ENCODE results near the gene GRIK3. TPM values are rescaled to one million over a fixed set of nuclear protein-coding genes. Genes with fewer than 3 reads are reported as not detected.

The GRIK3 gene
- total and polyA plus RNA-seq, 8 donors: under 0.01 to 4.9 (median 0.46) TPM; not detected in 1

- DNase-seq: no peak
- intact Hi-C loops (cut with DNase I; ENCODE audit: low total_unique reads): no loop called here
- Histone ChIP-seq H3K27me3 (peaks cover 0 to 82% (median 0%) of the 10 kb centered on the region in 3 donors), H3K36me3 (no peaks in the 10 kb centered on the region), H3K27ac (no peak overlapping the region), H3K4me3 (no peak overlapping the region), H3K4me1 (no peaks in the 10 kb centered on the region), H3K9me3 (no peaks in the 10 kb centered on the region)
- WGBS, 5 donors: 54 to 63% (median 56%) methylated on average over 4 of the region's 4 CpGs
- TF ChIP-seq POLR2AphosphoS5 (IDR thresholded peaks at IDR 0.05): no peak
- no peak for TF ChIP-seq EP300 (IDR thresholded peaks at IDR 0.05)
- no peak for TF ChIP-seq POLR2A (IDR thresholded peaks at IDR 0.05)
- no peak for TF ChIP-seq CTCF (IDR thresholded peaks at IDR 0.05)
Measured at GRCh38 chr1:36835017-36835695, 199.2 kb downstream of the GRIK3 start.

DNA sequence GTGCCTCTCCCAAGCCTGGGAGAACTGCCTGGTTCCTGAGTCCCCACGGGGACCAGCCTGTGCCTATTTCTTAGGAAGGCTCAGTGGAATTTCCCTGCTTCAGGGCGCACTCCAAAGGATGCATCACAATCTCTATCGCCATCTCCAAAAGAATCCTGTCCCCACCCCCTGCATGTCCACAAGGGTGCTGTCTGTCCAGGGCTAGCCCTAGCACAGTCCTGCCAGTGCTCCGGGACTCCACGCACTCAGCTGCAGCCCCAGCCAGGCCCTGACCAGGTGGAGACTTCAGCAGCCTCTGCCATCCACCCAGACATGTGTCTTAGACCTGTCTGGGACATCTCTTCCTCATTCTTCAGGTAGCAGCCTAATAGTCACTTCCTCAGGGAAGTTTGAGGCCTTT is 199.7 kb downstream of the GRIK3 start:
- intact Hi-C loops (cut with DNase I; ENCODE audit: low total_unique reads): no loop called here
- 58 to 88% (median 73%) methylated on average over 3 to 5 of the region's 5 CpGs for WGBS, 5 donors
- DNase-seq: no peak
- TF ChIP-seq POLR2A (IDR thresholded peaks at IDR 0.05) (no peak), EP300 (IDR thresholded peaks at IDR 0.05) (no peak), POLR2AphosphoS5 (IDR thresholded peaks at IDR 0.05) (no peak), CTCF (IDR thresholded peaks at IDR 0.05) (no peak)
- Histone ChIP-seq H3K27ac (no peak overlapping the region), H3K4me1 (no peaks in the 10 kb centered on the region), H3K4me3 (no peak overlapping the region), H3K36me3 (no peaks in the 10 kb centered on the region), H3K9me3 (no peaks in the 10 kb centered on the region), H3K27me3 (peaks cover 0 to 81% (median 0%) of the 10 kb centered on the region in 3 donors)

DNA sequence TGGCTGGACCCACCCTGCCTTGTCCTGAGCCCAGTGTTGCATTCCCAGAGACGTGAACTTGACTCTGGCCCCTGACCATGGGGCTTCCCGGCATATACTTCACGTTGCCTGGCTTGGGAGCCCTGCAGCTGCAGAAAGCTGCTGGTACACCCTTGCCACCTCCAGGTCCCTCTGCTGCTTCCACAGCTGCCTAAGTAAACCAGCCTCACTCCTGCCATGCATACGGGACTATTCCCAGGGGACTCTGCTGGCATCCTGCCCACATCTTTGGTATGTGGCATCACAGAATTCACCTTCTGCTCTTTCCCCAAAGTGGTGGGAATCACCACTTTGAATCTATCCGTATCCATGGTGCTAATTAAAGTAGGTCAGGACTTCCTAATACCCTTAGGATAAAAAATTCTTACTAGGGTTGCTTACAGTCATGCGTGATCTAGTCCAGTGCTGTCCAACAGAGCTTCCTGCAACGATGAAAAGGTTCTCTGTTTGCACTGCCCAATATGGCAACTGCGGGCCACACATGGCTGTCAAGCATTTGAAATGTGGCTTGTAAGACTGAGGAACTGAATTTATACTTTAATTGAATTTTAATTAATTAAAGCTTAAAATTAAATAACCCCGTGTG is 203.0 kb downstream of the GRIK3 start:
- DNase-seq: peak in 1 of 2 donors; percentile 9
- no peak for TF ChIP-seq POLR2A (IDR thresholded peaks at IDR 0.05)
- TF ChIP-seq CTCF (IDR thresholded peaks at IDR 0.05): no peak
- TF ChIP-seq EP300 (IDR thresholded peaks at IDR 0.05): no peak
- no peak for TF ChIP-seq POLR2AphosphoS5 (IDR thresholded peaks at IDR 0.05)

GRCh38 chr1:36829961-36830360 is 204.4 kb downstream of the GRIK3 start:
- H3K9me3 ChIP-seq: no peaks in the 10 kb centered on the region

More for the DNA sequence above, 203.0 kb downstream of the GRIK3 start:
- no peak overlapping the region for H3K27ac ChIP-seq
- no peaks in the 10 kb centered on the region for H3K36me3 ChIP-seq
- H3K27me3 ChIP-seq: peaks cover 0 to 65% (median 0%) of the 10 kb centered on the region in 3 donors
- H3K4me1 ChIP-seq: no peaks in the 10 kb centered on the region
- WGBS, 5 donors: 72 to 81% (median 73%) methylated on average over 7 to 9 of the region's 9 CpGs
- no peak overlapping the region for H3K4me3 ChIP-seq
- no peaks in the 10 kb centered on the region for H3K9me3 ChIP-seq
- intact Hi-C loops (cut with DNase I; ENCODE audit: low total_unique reads): no loop called here

More at GRCh38 chr1:36829961-36830360, 204.4 kb downstream of the GRIK3 start:
- intact Hi-C loops (cut with DNase I; ENCODE audit: low total_unique reads): no loop called here
- peaks cover 0 to 63% (median 0%) of the 10 kb centered on the region in 3 donors for H3K27me3 ChIP-seq
- TF ChIP-seq POLR2AphosphoS5 (IDR thresholded peaks at IDR 0.05) (no peak), POLR2A (IDR thresholded peaks at IDR 0.05) (no peak), CTCF (IDR thresholded peaks at IDR 0.05) (no peak), EP300 (IDR thresholded peaks at IDR 0.05) (no peak)
- WGBS, 5 donors: 64 to 86% (median 83%) methylated on average over 4 of the region's 4 CpGs
- H3K4me1 ChIP-seq: no peaks in the 10 kb centered on the region
- DNase-seq: no peak
- H3K4me3 ChIP-seq: no peak overlapping the region
- no peaks in the 10 kb centered on the region for H3K36me3 ChIP-seq
- H3K27ac ChIP-seq: no peak overlapping the region

Measured in stomach (tissue), 9 donors.